ENCODE results near the gene EIF2AK2. TPM values are rescaled to one million over a fixed set of nuclear protein-coding genes. Genes with fewer than 3 reads are reported as not detected.

EIF2AK2 gene
- total and polyA plus RNA-seq, 3 donors from 2014 or later: 8.5 to 23.7 (median 15.7) TPM

DNA sequence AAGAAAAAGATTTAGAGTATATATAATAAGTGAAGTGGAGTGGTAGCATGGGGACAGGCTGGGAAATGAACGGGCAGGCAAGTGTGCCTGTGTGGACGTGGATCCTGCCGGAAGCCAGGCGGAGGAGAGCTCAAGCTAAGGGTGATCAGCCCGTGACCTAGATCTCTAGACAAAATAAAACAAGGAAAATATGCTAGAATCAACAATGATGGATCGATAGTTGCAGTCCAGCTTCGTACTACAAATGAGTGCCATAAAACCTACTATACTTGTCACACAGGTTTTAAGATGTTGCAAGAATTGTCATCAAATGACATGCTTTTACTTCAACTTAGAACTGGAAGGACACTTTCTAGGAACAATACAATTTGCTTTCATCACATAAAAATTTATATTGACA, 8.5 kb downstream of the EIF2AK2 start:
- no peaks in the 10 kb centered on the region for H3K9me3 ChIP-seq
- no peak overlapping the region for H3K4me3 ChIP-seq
- H3K4me1 ChIP-seq: no peaks in the 10 kb centered on the region
- no peak for DNase-seq
- no peaks in the 10 kb centered on the region for H3K27me3 ChIP-seq
- 91 to 94% methylated on average over 7 of the region's 7 CpGs for WGBS, 2 donors
- TF ChIP-seq, protein P1, sequence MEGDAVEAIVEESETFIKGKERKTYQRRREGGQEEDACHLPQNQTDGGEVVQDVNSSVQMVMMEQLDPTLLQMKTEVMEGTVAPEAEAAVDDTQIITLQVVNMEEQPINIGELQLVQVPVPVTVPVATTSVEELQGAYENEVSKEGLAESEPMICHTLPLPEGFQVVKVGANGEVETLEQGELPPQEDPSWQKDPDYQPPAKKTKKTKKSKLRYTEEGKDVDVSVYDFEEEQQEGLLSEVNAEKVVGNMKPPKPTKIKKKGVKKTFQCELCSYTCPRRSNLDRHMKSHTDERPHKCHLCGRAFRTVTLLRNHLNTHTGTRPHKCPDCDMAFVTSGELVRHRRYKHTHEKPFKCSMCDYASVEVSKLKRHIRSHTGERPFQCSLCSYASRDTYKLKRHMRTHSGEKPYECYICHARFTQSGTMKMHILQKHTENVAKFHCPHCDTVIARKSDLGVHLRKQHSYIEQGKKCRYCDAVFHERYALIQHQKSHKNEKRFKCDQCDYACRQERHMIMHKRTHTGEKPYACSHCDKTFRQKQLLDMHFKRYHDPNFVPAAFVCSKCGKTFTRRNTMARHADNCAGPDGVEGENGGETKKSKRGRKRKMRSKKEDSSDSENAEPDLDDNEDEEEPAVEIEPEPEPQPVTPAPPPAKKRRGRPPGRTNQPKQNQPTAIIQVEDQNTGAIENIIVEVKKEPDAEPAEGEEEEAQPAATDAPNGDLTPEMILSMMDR (IDR thresholded peaks at IDR 0.05): no peak
- H3K27ac ChIP-seq: no peak overlapping the region
- no peaks in the 10 kb centered on the region for H3K36me3 ChIP-seq (ENCODE audit: low read depth, missing control alignments)
- intact Hi-C loops (cut with DNase I; ENCODE audit: low total_unique reads): no loop called here

DNA sequence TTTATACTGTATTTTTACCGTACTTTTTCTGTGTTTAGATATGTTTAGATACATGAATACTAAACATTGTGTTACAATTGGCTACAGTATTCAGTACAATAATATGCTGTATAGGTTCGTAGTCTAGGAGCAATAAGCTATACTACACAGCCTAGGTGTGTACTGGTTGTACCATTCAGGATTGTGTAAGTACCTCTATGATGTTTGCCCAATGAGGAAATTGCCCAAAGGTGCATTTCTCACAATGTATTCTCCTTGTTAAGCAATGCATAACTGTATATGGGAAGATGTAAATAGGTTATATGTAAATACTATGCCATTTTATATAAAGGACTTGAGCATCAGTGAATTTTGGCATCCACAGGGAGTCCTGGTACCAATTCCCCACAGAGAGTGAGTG, 10.7 kb downstream of the EIF2AK2 start:
- intact Hi-C loops (cut with DNase I; ENCODE audit: low total_unique reads): no loop called here
- Histone ChIP-seq H3K4me1 (no peaks in the 10 kb centered on the region), H3K27me3 (no peaks in the 10 kb centered on the region), H3K4me3 (no peak overlapping the region), H3K27ac (no peak overlapping the region), H3K36me3 (ENCODE audit: low read depth, missing control alignments) (no peaks in the 10 kb centered on the region), H3K9me3 (no peaks in the 10 kb centered on the region)
- TF ChIP-seq POLR2A (IDR thresholded peaks at IDR 0.05): no peak
- TF ChIP-seq, protein P1 (IDR thresholded peaks at IDR 0.05): no peak
- no peak for DNase-seq
- 94 to 95% methylated on average over 2 of the region's 2 CpGs for WGBS, 2 donors

DNA sequence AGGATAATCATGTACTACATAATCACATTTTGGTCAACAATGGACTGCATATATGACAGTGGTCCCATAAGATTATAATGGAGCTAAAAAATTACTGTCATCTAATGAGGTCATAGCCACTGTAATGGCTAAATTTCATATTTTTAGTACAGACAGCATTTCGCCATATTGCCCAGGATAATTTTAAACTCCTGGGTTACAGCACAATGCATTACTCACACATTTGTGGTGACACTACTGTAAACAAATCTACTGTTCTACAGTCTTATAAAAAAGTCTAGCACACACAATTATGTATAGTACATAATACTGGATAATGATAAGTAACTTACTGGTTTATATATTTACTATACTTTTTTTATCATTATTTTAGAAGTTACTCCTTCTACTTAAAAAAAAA, 12.8 kb downstream of the EIF2AK2 start:
- intact Hi-C loops (cut with DNase I; ENCODE audit: low total_unique reads): no loop called here
- TF ChIP-seq, protein P1 (IDR thresholded peaks at IDR 0.05): no peak
- TF ChIP-seq POLR2A (IDR thresholded peaks at IDR 0.05): no peak
- Histone ChIP-seq H3K36me3 (ENCODE audit: low read depth, missing control alignments) (no peaks in the 10 kb centered on the region), H3K9me3 (no peaks in the 10 kb centered on the region), H3K4me3 (no peak overlapping the region), H3K27ac (no peak overlapping the region), H3K4me1 (no peaks in the 10 kb centered on the region), H3K27me3 (no peaks in the 10 kb centered on the region)
- DNase-seq: no peak
- WGBS, 2 donors: 97 to 100% methylated on average over 1 of the region's 1 CpG

DNA sequence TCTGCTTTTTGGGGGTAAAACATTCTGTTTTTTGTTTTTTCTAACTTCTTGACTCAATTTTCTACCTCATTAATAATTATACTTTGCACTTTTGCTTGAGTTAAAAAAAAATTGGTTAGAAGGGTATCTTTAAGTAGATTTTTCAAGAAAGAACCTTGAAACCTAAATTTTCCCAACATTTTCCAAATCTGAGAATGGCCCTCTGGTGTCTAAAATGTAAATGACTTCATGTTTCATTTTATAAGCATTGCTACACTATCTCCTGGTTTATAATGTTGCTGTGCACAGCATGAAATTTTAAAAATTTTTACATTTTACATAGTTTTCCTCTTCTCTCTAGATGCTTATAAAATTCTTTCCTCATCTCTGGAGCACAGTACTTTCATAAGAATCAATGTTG, 14.2 kb downstream of the EIF2AK2 start:
- intact Hi-C loops (cut with DNase I; ENCODE audit: low total_unique reads): no loop called here
- Histone ChIP-seq H3K4me1 (no peaks in the 10 kb centered on the region), H3K27me3 (no peaks in the 10 kb centered on the region), H3K9me3 (no peaks in the 10 kb centered on the region), H3K4me3 (no peak overlapping the region), H3K27ac (no peak overlapping the region), H3K36me3 (ENCODE audit: low read depth, missing control alignments) (no peaks in the 10 kb centered on the region)
- no peak for DNase-seq
- no peak for TF ChIP-seq POLR2A (IDR thresholded peaks at IDR 0.05)
- TF ChIP-seq, protein P1 (IDR thresholded peaks at IDR 0.05): no peak

DNA sequence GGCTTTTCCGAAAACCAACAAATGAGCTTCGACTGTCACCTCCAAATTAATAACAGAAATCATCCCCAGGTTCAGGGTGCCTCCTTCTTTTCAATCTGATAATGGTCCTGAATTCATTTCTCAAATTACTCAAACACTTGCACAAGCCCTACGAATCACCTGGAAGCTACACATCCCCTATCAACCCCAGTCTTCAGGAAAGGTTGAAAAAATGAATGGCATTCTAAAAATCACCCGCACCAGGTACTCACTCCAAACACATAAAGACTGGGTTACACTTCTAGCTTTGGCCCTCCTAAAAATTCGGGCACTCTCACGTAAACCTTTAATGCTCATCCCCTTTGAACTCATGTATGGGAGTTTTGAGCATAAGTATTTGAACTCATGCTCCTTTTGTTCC, 23.9 kb downstream of the EIF2AK2 start:
- Histone ChIP-seq H3K27me3 (no peaks in the 10 kb centered on the region), H3K27ac (no peak overlapping the region), H3K4me3 (no peak overlapping the region), H3K9me3 (no peaks in the 10 kb centered on the region), H3K4me1 (no peaks in the 10 kb centered on the region), H3K36me3 (ENCODE audit: low read depth, missing control alignments) (no peaks in the 10 kb centered on the region)
- DNase-seq: no peak
- TF ChIP-seq POLR2A (IDR thresholded peaks at IDR 0.05): no peak
- TF ChIP-seq, protein P1 (IDR thresholded peaks at IDR 0.05): no peak
- 89 to 93% methylated on average over 6 of the region's 6 CpGs for WGBS, 2 donors
- intact Hi-C loops (cut with DNase I; ENCODE audit: low total_unique reads): no loop called here
